NOMO-1 (cell line): ENCODE measurements around the gene ST14.
"Not testable (repeated sequence)": the region's sequence is repeated elsewhere in the genome, so short reads cannot be mapped to it uniquely, and the experiment has no call there.

Source experiments
- DNase-seq, 2 experiments: peaks; one replicate each; lab custom pipeline; 2025; ENCODE audit not compliant: unreplicated experiment in 2 of 2; lab: John Stamatoyannopoulos, UW

Gene ST14

GRCh38 chr11:130162733-130163132 lies 3.2 kb downstream of the ST14 start:
- DNase-seq: peak; percentile 48 to 86

GRCh38 chr11:130163346-130164220 lies 4.0 kb downstream of the ST14 start:
- DNase-seq: peak; percentile 47 to 53

- DNase-seq: no peak
Observed at GRCh38 chr11:130164221-130164570, 4.6 kb downstream of the ST14 start.

- peak in 1 of 2 experiments; percentile 70 for DNase-seq
Observed at GRCh38 chr11:130165601-130166456, 6.2 kb downstream of the ST14 start.

- no peak for DNase-seq
Observed at GRCh38 chr11:130166457-130166784, 6.8 kb downstream of the ST14 start.

GRCh38 chr11:130167146-130167545 lies 7.6 kb downstream of the ST14 start:
- DNase-seq: no peak

- no peak for DNase-seq
Observed at GRCh38 chr11:130168105-130168504, 8.5 kb downstream of the ST14 start.

GRCh38 chr11:130170345-130170744 lies 10.8 kb downstream of the ST14 start:
- no peak for DNase-seq

- no peak for DNase-seq
Observed at GRCh38 chr11:130171534-130171933, 12.0 kb downstream of the ST14 start.

GRCh38 chr11:130172001-130172400 lies 12.4 kb downstream of the ST14 start:
- not testable (repeated sequence) for DNase-seq

- no peak for DNase-seq
Observed at GRCh38 chr11:130174642-130175041, 15.1 kb downstream of the ST14 start.

- DNase-seq: no peak
Observed at GRCh38 chr11:130175898-130176297, 16.3 kb downstream of the ST14 start.

- no peak for DNase-seq
Observed at GRCh38 chr11:130177782-130178181, 18.2 kb downstream of the ST14 start.

GRCh38 chr11:130178441-130179339 lies 19.1 kb downstream of the ST14 start:
- no peak for DNase-seq

GRCh38 chr11:130179396-130180306 lies 20.1 kb downstream of the ST14 start:
- DNase-seq: no peak

GRCh38 chr11:130180491-130180890 lies 20.9 kb downstream of the ST14 start:
- no peak for DNase-seq

- no peak for DNase-seq
Observed at GRCh38 chr11:130180896-130181294, 21.3 kb downstream of the ST14 start.

GRCh38 chr11:130181295-130182272 lies 22.0 kb downstream of the ST14 start:
- DNase-seq: peak in 1 of 2 experiments; percentile 24
